Pancreas (tissue), 10 donors: ENCODE measurements around the gene ABL1. TPM values are rescaled to one million over a fixed set of nuclear protein-coding genes. Genes with fewer than 3 reads are reported as not detected.
"Not testable (repeated sequence)": the region's sequence is repeated elsewhere in the genome, so short reads cannot be mapped to it uniquely, and the experiment has no call there.

Experiments used
- ATAC-seq, 4 donors: fragments of 200-7000 bp; cut with Tn5 transposase; one replicate each; pipeline versions ENCODE4 v1.8.0 to v1.9.1; 2020; ENCODE audit warnings: mild to moderate bottlenecking in 4 of 4, moderate library complexity in 4 of 4
- DNase-seq, 6 donors: peaks; one replicate each; pipeline ENCODE4 v3.0.0-alpha.2; 2020
- FAIRE-seq: peaks from 2 replicates; lab custom pipeline; 2012; peaks lifted over from hg19 to GRCh38; lab: Jason Lieb, UNC
- H3K27ac ChIP-seq, 4 donors: fragments of 200-600 bp; sonication (generic); 1 replicate in 3 of 4; 2 replicates in 1 of 4; pipeline versions ENCODE4 v1.5.0 to v1.8.0; 2020
- H3K27me3 ChIP-seq, 4 donors: fragments of 200-600 bp; one replicate each; pipeline ENCODE4 v1.8.0; 2021
- H3K36me3 ChIP-seq, 3 donors: fragments of 200-600 bp; sonication (generic) in 1 of 3; one replicate each; pipeline versions ENCODE4 v1.5.0 to v1.8.0; 2020 to 2021
- H3K4me1 ChIP-seq, 3 donors: fragments of 200-600 bp; one replicate each; pipeline ENCODE4 v1.8.0; 2021
- H3K4me3 ChIP-seq, 4 donors: fragments of 200-600 bp; sonication (generic) in 2 of 4; one replicate each; pipeline versions ENCODE4 v1.5.0 to v1.8.0; 2020 to 2021
- H3K9me3 ChIP-seq, 4 donors: fragments of 200-600 bp; one replicate each; pipeline ENCODE4 v1.8.0; 2021
- CTCF ChIP-seq, 4 donors: fragments of 200-600 bp; sonication (generic) in 3 of 4; IDR thresholded peaks; one replicate each; pipeline versions ENCODE4 v1.5.0 to v1.8.0; 2021; ENCODE audit warnings: antibody characterized with exemption in 4 of 4
- WGBS, 2 donors: extraction: QIAGEN DNeasy Blood & Tissue Kit; methylation state at CpG; one replicate each; pipeline ENCODE4 v1.1.7; 2013; 5-methylcytosine and 5-hydroxymethylcytosine counted together
- intact Hi-C, 3 donors: fragments of 100-400 bp; cut with DNase I; formaldehyde crosslinking; loops; one replicate each; pipeline versions ENCODE4 v1.11.1 to v1.14.2; 2022
- polyA plus RNA-seq, 2 donors: library from polyadenylated mRNA; stranded (reverse); fragments of 200-250 nt; gene quantifications; one replicate each; pipeline ENCODE4 v1.2.3, GENCODE V29; 2013
- total RNA-seq, 6 donors: library from RNA; stranded (reverse); fragmentation: NEBNext Ultra II Directional in 4 of 6; extraction: Animal tissue kit (Norgen Biotek cat#: 25700) in 4 of 6; gene quantifications; one replicate each; pipeline versions ENCODE4 v1.2.1 to v1.2.4, GENCODE V29; 2021 to 2023
- donor health status: healthy with polysubstance abuse.
- donor health status: DM: no; HTN: no; CAD: no; lungs with moderate emphysema.
- donor health status: DM: no; HTN: no; CAD: no.
- donor health status: control.
- donor health status: control.
- donor health status: Bipolar disorder and iron deficiency.
- donor health status: DM: yes; HTN: yes; CAD: no.
- donor health status: DM: no; HTN: no; CAD: no.
- donor health status: DM: no; HTN: no; CAD: no.
- donor health status: DM: yes; HTN: yes; CAD: no.

Gene ABL1
- total and polyA plus RNA-seq, 8 donors = 15.3 to 31.9 (median 19.4) TPM

- no peak for FAIRE-seq
- WGBS, 2 donors = 68 to 73% methylated on average over 16 to 19 of the region's 19 CpGs
- Histone ChIP-seq H3K4me1 (no peaks in the 10 kb centered on the region), H3K4me3 (no peak overlapping the region), H3K36me3 (no peaks in the 10 kb centered on the region), H3K9me3 (no peaks in the 10 kb centered on the region), H3K27me3 (no peaks in the 10 kb centered on the region), H3K27ac (no peak overlapping the region)
- ATAC-seq = no peak
- DNase-seq = no peak
- no peak for TF ChIP-seq CTCF (IDR thresholded peaks at IDR 0.05)
- intact Hi-C loops = no loop called here
Measured at GRCh38 chr9:130908878-130909355, 73.9 kb downstream of the ABL1 start.

GRCh38 chr9:130910041-130910440 is 75.0 kb downstream of the ABL1 start:
- intact Hi-C loops, H3K36me3 ChIP-seq, H3K4me1 ChIP-seq, FAIRE-seq, H3K27me3 ChIP-seq, ATAC-seq, H3K4me3 ChIP-seq, H3K27ac ChIP-seq, H3K9me3 ChIP-seq, DNase-seq: not testable (repeated sequence)
- WGBS, 2 donors = 86 to 89% methylated on average over 25 to 27 of the region's 27 CpGs

- FAIRE-seq, H3K27ac ChIP-seq, H3K4me3 ChIP-seq, H3K4me1 ChIP-seq, H3K27me3 ChIP-seq, intact Hi-C loops, ATAC-seq, H3K9me3 ChIP-seq, H3K36me3 ChIP-seq, DNase-seq: not testable (repeated sequence)
- WGBS, 2 donors = 29 to 56% methylated on average over 1 of the region's 1 CpG
Measured at GRCh38 chr9:130910670-130911069, 75.6 kb downstream of the ABL1 start.

- DNase-seq (no peak), ATAC-seq (no peak), FAIRE-seq (no peak)
- H3K4me3 ChIP-seq = no peak overlapping the region
- H3K9me3 ChIP-seq = no peaks in the 10 kb centered on the region
- no peaks in the 10 kb centered on the region for H3K4me1 ChIP-seq
- no peak overlapping the region for H3K27ac ChIP-seq
- intact Hi-C loops = no loop called here
- TF ChIP-seq CTCF (IDR thresholded peaks at IDR 0.05) = no peak
- 71 to 78% methylated on average over 26 of the region's 26 CpGs for WGBS, 2 donors
- no peaks in the 10 kb centered on the region for H3K36me3 ChIP-seq
- no peaks in the 10 kb centered on the region for H3K27me3 ChIP-seq
Measured at GRCh38 chr9:130911254-130912049, 76.4 kb downstream of the ABL1 start.

- ATAC-seq = peak in 1 of 4 donors; percentile 35
- H3K27ac ChIP-seq = no peak overlapping the region
- DNase-seq = no peak
- no peak for TF ChIP-seq CTCF (IDR thresholded peaks at IDR 0.05)
- no peaks in the 10 kb centered on the region for H3K27me3 ChIP-seq
- intact Hi-C loops = no loop called here
- no peak overlapping the region for H3K4me3 ChIP-seq
- no peaks in the 10 kb centered on the region for H3K36me3 ChIP-seq
- 48 to 62% methylated on average over 38 of the region's 38 CpGs for WGBS, 2 donors
- H3K4me1 ChIP-seq = no peaks in the 10 kb centered on the region
- no peaks in the 10 kb centered on the region for H3K9me3 ChIP-seq
- FAIRE-seq = no peak
Measured at GRCh38 chr9:130912932-130913598, 78.0 kb downstream of the ABL1 start.
